IMR-90 (cell line): Measurements from ENCODE around the gene FMN1.

Experiments
- BHLHE40 ChIP-seq: fragments of 150-350 bp; IDR thresholded peaks from 2 replicates; pipeline ENCODE4 v1.6.1; 2016; ENCODE audit warnings: mild to moderate bottlenecking, low read depth, low read length
- CEBPB ChIP-seq: IDR thresholded peaks from 2 replicates; pipeline ENCODE4 v1.6.1; 2012; ENCODE audit warnings: low read depth, low read length, improper control_type of control experiment
- CHD1 ChIP-seq: IDR thresholded peaks from 2 replicates; pipeline ENCODE4 v1.6.1; 2012; ENCODE audit warnings: low read depth, low read length, improper control_type of control experiment
- MAZ ChIP-seq: IDR thresholded peaks from 2 replicates; pipeline ENCODE4 v1.6.1; 2012; ENCODE audit warnings: low read depth, mild to moderate bottlenecking, low read length, improper control_type of control experiment, moderate library complexity, borderline replicate concordance
- MXI1 ChIP-seq: IDR thresholded peaks from 2 replicates; pipeline ENCODE4 v1.6.1; 2012; ENCODE audit warnings: low read depth, mild to moderate bottlenecking, low read length, moderate library complexity, borderline replicate concordance
- POLR2A ChIP-seq: IDR thresholded peaks from 2 replicates; pipeline ENCODE4 v1.6.1; 2012; ENCODE audit warnings: mild to moderate bottlenecking, low read depth, low read length
- RCOR1 ChIP-seq: IDR thresholded peaks from 2 replicates; pipeline ENCODE4 v1.6.1; 2012; ENCODE audit warnings: mild to moderate bottlenecking, low read length, improper control_type of control experiment; ENCODE audit not compliant: insufficient replicate concordance
- SMC3 ChIP-seq: fragments of 150-350 bp; IDR thresholded peaks from 2 replicates; pipeline ENCODE4 v1.6.1; 2016; ENCODE audit warnings: low read depth, mild to moderate bottlenecking, antibody characterized with exemption, low read length, moderate library complexity
- TF ChIP-seq, protein P1 (sequence below): conservative IDR thresholded peaks from 2 replicates; pipeline ENCODE4 v1.5.1; 2012; ENCODE audit warnings: mild to moderate bottlenecking, low read depth, low read length, improper control_type of control experiment
- TF ChIP-seq, protein P2 (sequence below): fragments of 150-350 bp; IDR thresholded peaks from 2 replicates; pipeline ENCODE4 v1.6.1; 2017; ENCODE audit warnings: mild to moderate bottlenecking, antibody characterized with exemption, low read length, low read depth
- TF ChIP-seq, protein P3 (sequence below): fragments of 150-350 bp; IDR thresholded peaks from 2 replicates; pipeline ENCODE4 v1.6.1; 2016; ENCODE audit warnings: low read depth, mild to moderate bottlenecking, low read length, moderate library complexity, borderline replicate concordance

DNA sequence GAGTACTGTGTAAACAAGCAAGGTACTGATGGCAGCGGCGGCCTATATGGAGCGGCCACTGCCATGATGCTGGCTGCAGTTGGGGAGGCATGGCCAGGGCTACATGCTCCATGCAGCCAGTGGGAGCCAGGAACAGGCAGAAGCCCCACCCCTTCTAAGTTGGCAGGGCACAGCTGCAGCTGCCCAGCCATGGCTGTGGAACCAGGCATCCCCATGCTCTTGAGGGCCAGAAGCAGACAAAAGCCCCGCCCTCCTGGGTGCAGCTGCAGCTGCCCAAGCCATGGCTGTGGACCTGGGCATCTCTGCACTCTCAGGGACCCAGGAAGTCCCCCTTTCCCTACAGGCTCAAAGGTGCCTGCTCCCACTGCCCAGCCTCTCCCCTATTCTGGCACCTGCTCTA is 150.9 kb downstream of the FMN1 start:
- no peak for TF ChIP-seq MAZ
- TF ChIP-seq, protein P1, sequence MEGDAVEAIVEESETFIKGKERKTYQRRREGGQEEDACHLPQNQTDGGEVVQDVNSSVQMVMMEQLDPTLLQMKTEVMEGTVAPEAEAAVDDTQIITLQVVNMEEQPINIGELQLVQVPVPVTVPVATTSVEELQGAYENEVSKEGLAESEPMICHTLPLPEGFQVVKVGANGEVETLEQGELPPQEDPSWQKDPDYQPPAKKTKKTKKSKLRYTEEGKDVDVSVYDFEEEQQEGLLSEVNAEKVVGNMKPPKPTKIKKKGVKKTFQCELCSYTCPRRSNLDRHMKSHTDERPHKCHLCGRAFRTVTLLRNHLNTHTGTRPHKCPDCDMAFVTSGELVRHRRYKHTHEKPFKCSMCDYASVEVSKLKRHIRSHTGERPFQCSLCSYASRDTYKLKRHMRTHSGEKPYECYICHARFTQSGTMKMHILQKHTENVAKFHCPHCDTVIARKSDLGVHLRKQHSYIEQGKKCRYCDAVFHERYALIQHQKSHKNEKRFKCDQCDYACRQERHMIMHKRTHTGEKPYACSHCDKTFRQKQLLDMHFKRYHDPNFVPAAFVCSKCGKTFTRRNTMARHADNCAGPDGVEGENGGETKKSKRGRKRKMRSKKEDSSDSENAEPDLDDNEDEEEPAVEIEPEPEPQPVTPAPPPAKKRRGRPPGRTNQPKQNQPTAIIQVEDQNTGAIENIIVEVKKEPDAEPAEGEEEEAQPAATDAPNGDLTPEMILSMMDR, result no peak
- TF ChIP-seq, protein P2, sequence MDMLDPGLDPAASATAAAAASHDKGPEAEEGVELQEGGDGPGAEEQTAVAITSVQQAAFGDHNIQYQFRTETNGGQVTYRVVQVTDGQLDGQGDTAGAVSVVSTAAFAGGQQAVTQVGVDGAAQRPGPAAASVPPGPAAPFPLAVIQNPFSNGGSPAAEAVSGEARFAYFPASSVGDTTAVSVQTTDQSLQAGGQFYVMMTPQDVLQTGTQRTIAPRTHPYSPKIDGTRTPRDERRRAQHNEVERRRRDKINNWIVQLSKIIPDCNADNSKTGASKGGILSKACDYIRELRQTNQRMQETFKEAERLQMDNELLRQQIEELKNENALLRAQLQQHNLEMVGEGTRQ, result no peak
- no peak for TF ChIP-seq POLR2A
- no peak for TF ChIP-seq MXI1
- TF ChIP-seq SMC3, result no peak
- TF ChIP-seq BHLHE40, result no peak
- TF ChIP-seq CHD1, result no peak
- TF ChIP-seq, protein P3, sequence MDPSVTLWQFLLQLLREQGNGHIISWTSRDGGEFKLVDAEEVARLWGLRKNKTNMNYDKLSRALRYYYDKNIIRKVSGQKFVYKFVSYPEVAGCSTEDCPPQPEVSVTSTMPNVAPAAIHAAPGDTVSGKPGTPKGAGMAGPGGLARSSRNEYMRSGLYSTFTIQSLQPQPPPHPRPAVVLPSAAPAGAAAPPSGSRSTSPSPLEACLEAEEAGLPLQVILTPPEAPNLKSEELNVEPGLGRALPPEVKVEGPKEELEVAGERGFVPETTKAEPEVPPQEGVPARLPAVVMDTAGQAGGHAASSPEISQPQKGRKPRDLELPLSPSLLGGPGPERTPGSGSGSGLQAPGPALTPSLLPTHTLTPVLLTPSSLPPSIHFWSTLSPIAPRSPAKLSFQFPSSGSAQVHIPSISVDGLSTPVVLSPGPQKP, result no peak
- no peak for TF ChIP-seq CEBPB
- no peak for TF ChIP-seq RCOR1
